GM10266 (cell line): Measurements from ENCODE around the gene USO1.

Source experiments
- DNase-seq: peaks from one replicate; pipeline ENCODE4 v3.0.0; 2012; ENCODE audit errors: extremely low spot score
- TF ChIP-seq, protein P1 (sequence below): IDR thresholded peaks from 2 replicates; pipeline ENCODE4 v1.5.1; 2012; ENCODE audit warnings: mild to moderate bottlenecking, low read depth; ENCODE audit not compliant: control insufficient read depth, insufficient read depth; ENCODE audit errors: missing control alignments

USO1 gene

DNA sequence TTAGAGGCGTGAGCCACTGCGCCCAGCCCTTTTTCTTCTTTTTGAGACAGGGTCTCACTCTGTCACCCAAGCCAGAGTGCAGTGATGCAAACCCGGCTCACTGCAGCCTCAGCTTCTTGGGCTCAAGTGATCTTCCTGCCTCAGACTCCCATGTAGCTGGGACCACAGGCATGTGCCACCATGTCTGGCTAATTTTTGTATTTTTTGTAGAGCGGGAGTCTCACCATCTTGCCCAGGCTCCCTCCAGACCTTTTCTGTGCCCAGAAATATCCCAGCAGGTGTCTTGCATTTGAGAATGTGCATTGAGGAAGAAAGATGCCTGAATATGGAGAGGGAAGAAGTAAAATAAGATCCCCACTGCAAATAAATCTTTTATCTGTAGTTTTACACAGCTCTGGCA lies 119.2 kb downstream of the USO1 start:
- TF ChIP-seq, protein P1, sequence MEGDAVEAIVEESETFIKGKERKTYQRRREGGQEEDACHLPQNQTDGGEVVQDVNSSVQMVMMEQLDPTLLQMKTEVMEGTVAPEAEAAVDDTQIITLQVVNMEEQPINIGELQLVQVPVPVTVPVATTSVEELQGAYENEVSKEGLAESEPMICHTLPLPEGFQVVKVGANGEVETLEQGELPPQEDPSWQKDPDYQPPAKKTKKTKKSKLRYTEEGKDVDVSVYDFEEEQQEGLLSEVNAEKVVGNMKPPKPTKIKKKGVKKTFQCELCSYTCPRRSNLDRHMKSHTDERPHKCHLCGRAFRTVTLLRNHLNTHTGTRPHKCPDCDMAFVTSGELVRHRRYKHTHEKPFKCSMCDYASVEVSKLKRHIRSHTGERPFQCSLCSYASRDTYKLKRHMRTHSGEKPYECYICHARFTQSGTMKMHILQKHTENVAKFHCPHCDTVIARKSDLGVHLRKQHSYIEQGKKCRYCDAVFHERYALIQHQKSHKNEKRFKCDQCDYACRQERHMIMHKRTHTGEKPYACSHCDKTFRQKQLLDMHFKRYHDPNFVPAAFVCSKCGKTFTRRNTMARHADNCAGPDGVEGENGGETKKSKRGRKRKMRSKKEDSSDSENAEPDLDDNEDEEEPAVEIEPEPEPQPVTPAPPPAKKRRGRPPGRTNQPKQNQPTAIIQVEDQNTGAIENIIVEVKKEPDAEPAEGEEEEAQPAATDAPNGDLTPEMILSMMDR: no peak
- DNase-seq: no peak

DNA sequence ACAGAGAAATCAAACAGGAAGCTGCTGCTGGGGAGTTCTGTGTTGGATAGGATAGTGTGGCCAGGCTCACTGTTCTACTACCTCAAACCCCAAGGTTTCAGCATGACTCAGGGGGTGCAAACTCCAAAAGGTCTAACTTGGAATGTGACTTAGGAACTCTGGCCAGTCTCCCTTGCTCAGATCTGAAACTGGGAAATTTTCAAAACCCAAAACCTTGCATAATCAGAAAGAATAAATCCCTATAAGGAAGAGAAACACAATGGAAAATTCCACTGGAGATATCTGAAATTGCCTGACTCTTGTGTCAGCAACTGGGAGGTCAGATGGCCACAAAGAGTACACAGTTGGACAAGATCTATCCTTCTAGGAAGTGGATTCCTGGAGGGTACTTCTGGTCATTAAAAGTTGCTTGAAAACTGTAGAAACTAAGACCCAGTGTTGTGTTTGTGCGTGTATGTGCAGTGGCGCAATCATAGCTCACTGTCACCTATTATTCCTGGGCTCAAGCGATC lies 119.8 kb downstream of the USO1 start:
- TF ChIP-seq, protein P1: no peak
- no peak for DNase-seq

DNA sequence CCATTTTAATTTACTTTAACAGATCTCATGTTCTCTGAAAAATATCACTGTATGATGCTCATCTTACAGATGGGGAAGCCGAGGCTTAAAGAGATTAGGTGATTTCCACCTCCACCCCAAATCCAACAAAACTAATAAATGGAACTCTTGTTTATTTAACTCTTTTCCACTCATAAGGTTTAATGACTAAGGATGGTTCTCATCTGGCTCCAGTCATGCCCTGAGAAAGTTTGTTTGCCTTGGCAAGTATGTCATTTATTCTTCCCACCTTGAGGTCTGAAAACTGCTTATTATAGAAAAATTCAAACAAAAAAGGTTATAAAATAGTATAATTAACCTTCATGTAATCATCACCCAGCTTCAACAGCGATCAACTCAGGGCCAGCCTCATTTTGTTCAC lies 121.6 kb downstream of the USO1 start:
- TF ChIP-seq, protein P1: no peak
- no peak for DNase-seq

GRCh38 chr4:75848171-75848760 lies 123.9 kb downstream of the USO1 start:
- peak; percentile 54 for DNase-seq
- TF ChIP-seq, protein P1: peak; percentile 63

DNA sequence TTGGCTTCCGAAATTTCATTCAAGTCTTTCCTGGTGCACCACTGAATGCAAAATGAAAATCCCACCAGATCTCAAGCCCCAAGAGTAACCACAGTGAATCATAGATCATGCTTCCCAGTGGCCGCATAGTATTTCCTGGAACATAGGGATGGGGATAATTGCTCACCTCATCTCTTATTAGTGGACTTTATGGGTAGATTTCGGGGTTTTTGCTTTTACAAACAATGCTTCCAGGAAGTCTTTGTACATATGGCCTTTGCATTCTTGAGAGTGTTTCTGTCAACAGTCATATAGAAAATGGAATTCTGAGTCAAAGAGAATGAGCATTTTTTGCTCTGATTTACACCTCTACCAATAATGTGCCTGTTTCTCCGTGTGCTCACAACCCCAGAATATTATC lies 124.5 kb downstream of the USO1 start:
- TF ChIP-seq, protein P1: peak; percentile 2
- no peak for DNase-seq

DNA sequence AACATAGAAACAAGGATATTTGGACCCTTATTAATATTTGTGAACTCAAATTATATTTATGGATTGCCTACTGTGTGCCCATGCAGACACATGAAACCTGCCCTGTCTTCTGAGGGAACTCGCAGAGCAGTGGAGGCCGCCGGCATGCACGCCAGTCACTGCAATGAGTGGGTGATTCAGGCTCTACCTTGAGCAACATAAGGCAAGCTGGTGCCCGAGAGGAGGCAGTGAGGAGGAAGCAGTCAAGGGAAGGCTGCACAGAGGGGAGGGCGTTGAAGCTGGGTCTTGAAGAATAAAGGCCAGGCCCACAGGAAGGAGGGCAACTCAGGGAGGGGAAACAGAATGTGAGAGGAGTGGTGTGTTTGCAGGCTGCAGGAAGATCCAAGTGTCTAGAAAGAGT lies 125.1 kb downstream of the USO1 start:
- TF ChIP-seq, protein P1: no peak
- no peak for DNase-seq

GRCh38 chr4:75858721-75859120 lies 134.3 kb downstream of the USO1 start:
- TF ChIP-seq, protein P1: no peak

More at GRCh38 chr4:75858721-75859120, 134.3 kb downstream of the USO1 start:
- no peak for DNase-seq
